NOMO-1 treated with dmso at 0.1 percent for 144 hours (cell line): Measurements from ENCODE around the gene CDK9.
A peak's percentile ranks its signal among the peaks of the same experiment; 100 is the strongest.

Experiments
- DNase-seq: peaks from one replicate; lab custom pipeline; 2025; ENCODE audit not compliant: unreplicated experiment; lab: John Stamatoyannopoulos, UW

The CDK9 gene

DNA sequence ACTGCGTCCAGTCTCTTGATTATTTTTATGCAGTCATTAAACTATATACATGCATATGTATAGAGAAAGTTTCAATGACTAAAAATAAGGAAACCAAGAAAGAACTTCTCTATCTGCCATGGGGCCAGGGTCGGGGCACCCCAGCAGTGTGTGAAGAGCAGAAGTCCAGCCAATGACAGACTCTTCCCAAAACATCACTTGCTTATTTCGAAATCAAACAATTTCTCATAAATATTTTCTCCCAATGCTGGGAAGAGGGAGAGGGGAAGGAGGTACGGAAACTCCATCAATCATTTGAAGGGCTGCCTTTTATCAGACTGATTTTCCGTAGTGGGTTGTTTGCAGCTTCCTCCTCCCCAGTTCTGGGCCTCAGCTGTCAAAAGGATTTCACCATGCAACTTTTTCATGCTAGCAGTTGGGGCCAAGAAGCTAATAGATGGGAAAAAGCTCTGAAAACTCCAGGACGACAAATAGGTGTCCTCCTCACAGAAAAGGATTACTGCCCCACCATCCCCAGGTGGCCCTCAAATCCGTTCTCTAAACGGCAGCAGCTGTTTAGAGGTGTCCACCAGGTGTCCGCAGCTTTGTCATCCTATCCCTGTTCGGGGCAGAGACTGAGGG, 16.2 kb downstream of the CDK9 start:
- DNase-seq, result peak; percentile 69

GRCh38 chr9:127802576-127803443, 17.0 kb downstream of the CDK9 start, which contains the start of gene FPGS:
Gene FPGS (plus strand): TSS chr9:127802882. CDS start chr9:127802925, 43 bp downstream.
- DNase-seq, result peak; percentile 80

- no peak for DNase-seq
Observed at GRCh38 chr9:127803507-127804352, 17.9 kb downstream of the CDK9 start.

DNA sequence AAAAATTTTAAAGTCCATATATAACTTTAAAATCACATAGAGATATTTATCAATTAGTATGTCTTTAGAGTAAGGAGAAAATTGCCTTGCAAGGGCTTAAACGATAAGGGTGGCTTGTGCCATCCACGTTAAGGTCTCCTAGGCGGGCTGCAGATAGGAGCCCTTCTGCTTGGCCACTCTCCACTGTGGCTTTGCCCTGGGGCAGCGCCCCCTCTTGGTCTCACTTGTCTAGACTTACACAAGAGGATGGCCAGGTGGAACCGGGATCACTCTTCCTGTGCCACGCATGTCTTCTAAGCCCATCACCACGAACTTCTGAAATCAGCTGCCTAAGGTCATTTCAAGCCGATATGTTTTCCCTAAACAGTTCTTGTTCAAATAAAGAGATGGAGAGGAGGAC, 19.8 kb downstream of the CDK9 start:
- DNase-seq, result no peak

- no peak for DNase-seq
Observed at GRCh38 chr9:127806871-127807270, 21.0 kb downstream of the CDK9 start.

DNA sequence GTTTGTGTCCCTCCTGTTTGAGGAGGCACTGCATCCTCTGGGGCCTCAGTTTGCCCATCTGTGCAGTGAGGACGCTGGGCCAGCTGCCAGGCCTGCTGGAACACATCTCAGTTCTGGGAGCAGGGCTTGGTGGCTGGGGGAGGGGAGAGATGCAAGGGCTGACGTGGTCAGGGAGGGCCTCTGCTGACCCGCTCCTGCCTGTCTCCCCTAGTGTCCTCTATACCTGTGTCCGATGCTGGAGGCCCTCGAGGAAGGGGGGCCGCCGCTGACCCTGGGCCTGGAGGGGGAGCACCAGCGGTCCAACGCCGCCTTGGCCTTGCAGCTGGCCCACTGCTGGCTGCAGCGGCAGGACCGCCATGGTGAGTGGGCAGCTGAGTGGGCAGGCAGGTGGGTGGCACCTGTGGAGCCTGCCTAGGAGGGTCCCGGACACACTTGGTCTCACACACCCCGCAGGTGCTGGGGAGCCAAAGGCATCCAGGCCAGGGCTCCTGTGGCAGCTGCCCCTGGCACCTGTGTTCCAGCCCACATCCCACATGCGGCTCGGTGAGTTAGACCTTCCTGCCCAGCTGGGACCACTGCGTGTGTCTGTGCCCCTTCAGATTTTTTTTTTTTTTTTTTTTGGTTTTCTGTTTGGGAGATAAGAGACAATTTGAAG, 22.6 kb downstream of the CDK9 start:
- no peak for DNase-seq

- no peak for DNase-seq
Observed at GRCh38 chr9:127809002-127809539, 23.2 kb downstream of the CDK9 start.

DNA sequence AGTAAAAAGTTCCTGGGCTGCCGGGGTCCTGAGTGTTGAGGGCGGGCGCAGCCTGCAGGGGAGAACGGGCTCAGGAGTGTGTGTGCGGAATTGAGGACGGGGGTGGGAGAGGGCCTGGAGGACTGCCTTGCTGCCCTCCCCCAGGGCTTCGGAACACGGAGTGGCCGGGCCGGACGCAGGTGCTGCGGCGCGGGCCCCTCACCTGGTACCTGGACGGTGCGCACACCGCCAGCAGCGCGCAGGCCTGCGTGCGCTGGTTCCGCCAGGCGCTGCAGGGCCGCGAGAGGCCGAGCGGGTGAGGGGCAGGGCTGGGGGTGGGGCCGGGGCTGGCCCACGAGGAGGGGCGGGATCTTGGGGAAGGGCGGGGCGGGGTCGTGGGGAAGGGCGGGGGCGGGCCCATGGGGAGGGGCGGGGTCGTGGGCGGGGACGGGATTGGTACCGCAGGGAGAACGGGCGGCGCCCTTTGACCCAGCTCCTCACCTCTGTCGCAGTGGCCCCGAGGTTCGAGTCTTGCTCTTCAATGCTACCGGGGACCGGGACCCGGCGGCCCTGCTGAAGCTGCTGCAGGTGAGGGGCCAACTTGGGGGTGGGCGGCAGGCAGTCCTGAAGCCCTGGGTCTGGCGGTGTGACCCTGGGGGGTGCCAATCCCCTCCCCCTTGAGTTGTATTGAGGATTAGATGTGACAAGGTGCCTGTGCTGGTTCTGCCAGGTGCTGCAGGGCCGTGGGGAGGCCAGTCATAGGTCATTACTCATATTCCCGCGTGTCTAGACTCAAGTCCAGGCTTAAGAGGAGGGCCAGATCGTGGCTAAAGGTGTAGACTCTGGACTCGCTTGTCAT, 23.9 kb downstream of the CDK9 start:
- no peak for DNase-seq

GRCh38 chr9:127810378-127811187, 24.7 kb downstream of the CDK9 start:
- no peak for DNase-seq

- DNase-seq, result no peak
Observed at GRCh38 chr9:127812011-127812410, 26.2 kb downstream of the CDK9 start.

DNA sequence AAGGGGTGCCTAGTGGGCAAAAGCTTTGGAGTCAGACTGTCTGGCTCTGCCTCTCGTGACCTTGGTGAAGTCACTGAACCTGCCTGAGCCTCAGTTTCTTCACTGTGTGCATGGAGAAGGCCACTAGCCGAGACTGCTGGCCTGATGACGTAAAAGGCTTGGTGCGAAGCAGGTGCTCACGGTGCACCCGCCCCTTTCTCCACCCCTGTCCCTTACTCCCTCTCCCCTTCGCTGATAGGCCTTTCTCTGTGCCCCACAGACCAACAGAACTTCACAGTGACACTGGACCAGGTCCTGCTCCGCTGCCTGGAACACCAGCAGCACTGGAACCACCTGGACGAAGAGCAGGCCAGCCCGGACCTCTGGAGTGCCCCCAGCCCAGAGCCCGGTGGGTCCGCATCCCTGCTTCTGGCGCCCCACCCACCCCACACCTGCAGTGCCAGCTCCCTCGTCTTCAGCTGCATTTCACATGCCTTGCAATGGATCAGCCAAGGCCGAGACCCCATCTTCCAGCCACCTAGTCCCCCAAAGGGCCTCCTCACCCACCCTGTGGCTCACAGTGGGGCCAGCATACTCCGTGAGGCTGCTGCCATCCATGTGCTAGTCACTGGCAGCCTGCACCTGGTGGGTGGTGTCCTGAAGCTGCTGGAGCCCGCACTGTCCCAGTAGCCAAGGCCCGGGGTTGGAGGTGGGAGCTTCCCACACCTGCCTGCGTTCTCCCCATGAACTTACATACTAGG, 27.3 kb downstream of the CDK9 start:
- DNase-seq, result no peak

DNA sequence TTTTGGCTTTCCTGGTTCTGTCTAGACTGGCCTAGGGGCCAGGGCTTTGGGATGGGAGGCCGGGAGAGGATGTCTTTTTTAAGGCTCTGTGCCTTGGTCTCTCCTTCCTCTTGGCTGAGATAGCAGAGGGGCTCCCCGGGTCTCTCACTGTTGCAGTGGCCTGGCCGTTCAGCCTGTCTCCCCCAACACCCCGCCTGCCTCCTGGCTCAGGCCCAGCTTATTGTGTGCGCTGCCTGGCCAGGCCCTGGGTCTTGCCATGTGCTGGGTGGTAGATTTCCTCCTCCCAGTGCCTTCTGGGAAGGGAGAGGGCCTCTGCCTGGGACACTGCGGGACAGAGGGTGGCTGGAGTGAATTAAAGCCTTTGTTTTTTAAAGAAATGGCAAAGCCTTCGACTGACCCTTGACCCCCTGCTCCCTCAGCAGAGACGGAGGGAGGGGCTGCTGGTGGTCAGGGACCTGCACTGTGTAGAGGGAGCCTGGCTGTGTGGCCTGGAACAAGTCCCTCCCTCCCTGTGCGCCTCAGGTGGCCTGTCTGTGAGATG, 27.9 kb downstream of the CDK9 start:
- no peak for DNase-seq

GRCh38 chr9:127814619-127815511, 29.0 kb downstream of the CDK9 start:
- no peak for DNase-seq

GRCh38 chr9:127815512-127816361, 29.9 kb downstream of the CDK9 start:
- no peak for DNase-seq

DNA sequence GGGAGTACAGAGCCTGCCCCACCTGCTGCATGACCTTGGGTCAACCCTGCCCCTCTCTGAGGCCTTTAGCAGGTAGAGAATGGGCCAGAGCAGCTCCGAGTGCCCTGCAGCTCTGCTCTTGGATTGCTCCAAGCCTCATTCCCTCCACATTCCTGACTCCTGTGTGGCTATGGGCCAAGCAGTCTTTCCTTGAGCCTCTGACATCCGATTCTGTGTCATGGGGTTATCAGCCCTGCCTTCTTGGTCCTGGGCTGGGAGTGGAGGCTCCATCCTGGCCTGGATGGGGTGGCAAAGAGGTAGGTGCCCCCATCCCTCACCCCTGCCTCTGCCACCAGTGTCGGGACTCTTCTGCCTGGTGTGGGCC, 30.5 kb downstream of the CDK9 start:
- no peak for DNase-seq

- no peak for DNase-seq
Observed at GRCh38 chr9:127816728-127817127, 30.9 kb downstream of the CDK9 start.
